ENCODE data around the gene TCP11.

TCP11 gene

DNA sequence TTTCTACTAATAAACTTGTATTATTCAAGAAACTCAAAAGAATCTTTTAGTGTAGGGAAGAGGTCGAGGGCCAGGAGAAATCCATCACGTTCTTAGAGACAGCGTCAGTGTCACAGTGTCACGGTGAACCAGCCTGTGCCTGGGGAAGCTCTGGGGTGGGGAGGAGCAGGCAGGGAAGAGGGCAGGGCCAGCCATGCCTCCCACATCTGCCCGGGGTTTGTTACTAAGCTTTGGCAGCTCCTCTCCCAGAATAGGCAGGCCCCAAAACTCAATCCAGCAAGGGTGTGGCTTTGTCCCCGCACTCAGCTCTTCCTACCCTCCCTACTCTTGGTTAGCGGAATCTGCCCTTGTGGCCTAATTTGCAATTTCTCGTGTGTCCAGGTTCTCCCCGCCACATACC, 72.9 kb downstream of the TCP11 start:
- Histone ChIP-seq H3K36me3 (ENCODE audit: control insufficient read depth, insufficient read depth, low read length) (peaks cover 5% of the 10 kb centered on the region), H3K4me3 (ENCODE audit: insufficient read depth, low read depth, low read length, poor library complexity, severe bottlenecking) (no peak overlapping the region), H3K27me3 (replicated peaks; ENCODE audit: control insufficient read depth, insufficient read depth, low read length, poor library complexity, severe bottlenecking) (no peaks in the 10 kb centered on the region), H3K27ac (ENCODE audit: insufficient read depth, low read length, poor library complexity, severe bottlenecking) (no peak overlapping the region), H3K9me3 (ENCODE audit: control insufficient read depth, low read length) (no peaks in the 10 kb centered on the region), H3K4me1 (ENCODE audit: control insufficient read depth, insufficient read depth, low read length, poor library complexity, severe bottlenecking) (no peaks in the 10 kb centered on the region)
- no peak for DNase-seq
